GM18499 (cell line): ENCODE measurements around the gene IL7R.
"Not testable (repeated sequence)": the region's sequence is repeated elsewhere in the genome, so short reads cannot be mapped to it uniquely, and the experiment has no call there.

Experiments
- ATAC-seq: cut with Tn5 transposase; IDR thresholded peaks from one replicate; pipeline ENCODE4 v1.9.1; 2021; ENCODE audit warnings: moderate number of reproducible peaks; ENCODE audit not compliant: insufficient read depth, unreplicated experiment

Gene IL7R

GRCh38 chr5:35869685-35870277, 13.1 kb downstream of the IL7R start:
- ATAC-seq = no peak

GRCh38 chr5:35870605-35871004, 13.9 kb downstream of the IL7R start:
- ATAC-seq = no peak

- ATAC-seq = peak; percentile 83
Measured at GRCh38 chr5:35876454-35876853, 19.8 kb downstream of the IL7R start.

- ATAC-seq = no peak
Measured at GRCh38 chr5:35876922-35877321, 20.2 kb downstream of the IL7R start.

- no peak for ATAC-seq
Measured at GRCh38 chr5:35877655-35878054, 21.0 kb downstream of the IL7R start.

- no peak for ATAC-seq
Measured at GRCh38 chr5:35878079-35878478, 21.4 kb downstream of the IL7R start.

GRCh38 chr5:35879096-35879495, 22.4 kb downstream of the IL7R start:
- no peak for ATAC-seq

GRCh38 chr5:35879649-35880048, 23.0 kb downstream of the IL7R start:
- no peak for ATAC-seq

GRCh38 chr5:35880156-35880555, 23.5 kb downstream of the IL7R start:
- no peak for ATAC-seq

GRCh38 chr5:35881758-35882157, 25.1 kb downstream of the IL7R start:
- ATAC-seq = no peak

GRCh38 chr5:35884191-35884769, 27.6 kb downstream of the IL7R start:
- ATAC-seq = peak; percentile 74

GRCh38 chr5:35884773-35885172, 28.1 kb downstream of the IL7R start:
- ATAC-seq = peak; percentile 24

GRCh38 chr5:35886381-35886780, 29.7 kb downstream of the IL7R start:
- no peak for ATAC-seq

- ATAC-seq = no peak
Measured at GRCh38 chr5:35887321-35888100, 30.8 kb downstream of the IL7R start.

- no peak for ATAC-seq
Measured at GRCh38 chr5:35890021-35891020, 33.6 kb downstream of the IL7R start.

- not testable (repeated sequence) for ATAC-seq
Measured at GRCh38 chr5:35892799-35893198, 36.1 kb downstream of the IL7R start.

GRCh38 chr5:35894131-35894530, 37.4 kb downstream of the IL7R start:
- no peak for ATAC-seq

GRCh38 chr5:35898952-35899660, 42.4 kb downstream of the IL7R start:
- ATAC-seq = no peak

GRCh38 chr5:35899800-35900199, 43.1 kb downstream of the IL7R start:
- peak; percentile 24 for ATAC-seq
